Measurements from ENCODE around the gene GCNT1.
"Not testable (repeated sequence)": the region's sequence is repeated elsewhere in the genome, so short reads cannot be mapped to it uniquely, and the experiment has no call there.

GCNT1 gene

DNA sequence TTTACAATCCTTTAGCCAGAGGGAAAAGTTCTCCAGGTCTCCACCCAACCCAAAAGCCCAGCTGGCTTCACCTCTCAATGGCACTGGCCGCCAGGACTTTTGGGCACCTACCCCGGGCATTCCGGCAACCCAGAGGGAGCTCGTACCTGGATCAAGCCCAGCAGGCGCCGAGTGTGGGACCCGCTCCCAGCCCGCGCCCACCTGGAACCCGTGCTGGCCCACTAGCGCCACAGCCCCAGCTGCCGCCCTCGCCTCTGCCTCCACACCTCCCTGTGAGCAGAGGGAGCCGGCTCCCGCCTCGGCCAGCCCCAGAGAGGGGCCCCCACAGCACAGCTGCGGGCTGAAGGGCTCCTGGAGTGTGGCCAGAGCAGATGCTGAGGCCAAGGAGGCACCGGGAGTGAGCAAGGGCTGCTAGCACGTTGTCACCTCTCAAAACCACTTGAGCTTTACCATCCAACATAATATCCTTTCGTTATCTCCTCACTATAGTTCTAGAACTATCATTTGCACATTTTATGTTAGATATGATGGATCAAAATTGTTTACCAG is 69.7 kb downstream of the GCNT1 start:
- no peak for DNase-seq (ENCODE audit: low read depth)
- TF ChIP-seq CTCF (IDR thresholded peaks at IDR 0.05; ENCODE audit: control insufficient read depth, extremely low read depth, insufficient read depth): no peak

DNA sequence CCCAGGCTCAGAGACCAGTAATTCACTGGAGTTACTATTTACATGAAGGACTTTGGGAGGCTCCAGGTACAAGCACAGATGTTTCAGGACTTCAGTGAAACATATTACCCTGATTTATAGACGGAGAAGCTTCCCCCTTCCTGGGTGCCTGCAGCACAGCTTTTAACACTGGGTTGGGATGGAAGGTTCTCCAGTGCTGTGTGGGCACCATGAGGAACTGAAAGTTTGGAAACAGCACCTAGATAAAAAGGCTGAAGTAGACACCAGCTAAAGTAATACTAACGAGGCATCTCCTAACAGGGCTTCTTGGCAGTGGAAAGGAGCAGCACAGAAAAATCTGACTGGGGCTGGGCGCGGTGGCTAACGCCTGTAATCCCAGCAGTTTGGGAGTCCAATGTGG is 70.7 kb downstream of the GCNT1 start:
- no peak for TF ChIP-seq CTCF (IDR thresholded peaks at IDR 0.05; ENCODE audit: control insufficient read depth, extremely low read depth, insufficient read depth)
- DNase-seq (ENCODE audit: low read depth): no peak

More for the DNA sequence above, 69.7 kb downstream of the GCNT1 start:
- no peak overlapping the region for H3K4me3 ChIP-seq (ENCODE audit: low read depth, low read length)

GRCh38 chr9:76530458-76531110 is 71.6 kb downstream of the GCNT1 start:
- TF ChIP-seq CTCF (IDR thresholded peaks at IDR 0.05; ENCODE audit: control insufficient read depth, extremely low read depth, insufficient read depth): no peak
- DNase-seq (ENCODE audit: low read depth): no peak
- H3K4me3 ChIP-seq (ENCODE audit: low read depth, low read length): no peak overlapping the region

More for the DNA sequence above, 70.7 kb downstream of the GCNT1 start:
- no peak overlapping the region for H3K4me3 ChIP-seq (ENCODE audit: low read depth, low read length)

DNA sequence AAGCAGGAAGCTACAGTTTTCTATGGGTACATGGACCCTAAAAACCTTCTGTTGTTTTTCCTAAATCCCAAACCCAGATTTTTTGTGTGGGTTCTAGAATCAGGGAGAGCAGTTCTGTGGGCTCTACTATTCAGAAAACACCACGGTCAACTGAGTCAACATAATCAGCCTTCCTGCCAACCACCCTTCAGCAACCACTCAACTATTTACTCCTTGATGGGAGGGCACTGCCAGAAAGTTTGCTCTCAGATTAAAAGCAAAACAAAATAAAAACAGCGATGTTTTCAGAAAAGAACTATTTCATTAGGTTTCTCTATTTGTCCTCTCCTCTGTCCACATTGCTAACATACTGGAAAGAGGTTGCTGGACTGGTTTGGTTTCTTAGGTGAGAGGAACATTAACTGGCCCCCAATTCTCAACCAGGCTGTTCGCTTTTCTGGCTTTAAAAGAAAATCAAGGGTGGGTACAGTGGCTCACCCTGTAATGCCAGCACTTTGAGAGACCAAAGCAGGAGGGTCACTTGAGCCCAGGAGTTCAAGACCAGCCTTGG is 72.3 kb downstream of the GCNT1 start:
- TF ChIP-seq CTCF (IDR thresholded peaks at IDR 0.05; ENCODE audit: control insufficient read depth, extremely low read depth, insufficient read depth): no peak
- no peak for DNase-seq (ENCODE audit: low read depth)
- no peak overlapping the region for H3K4me3 ChIP-seq (ENCODE audit: low read depth, low read length)

DNA sequence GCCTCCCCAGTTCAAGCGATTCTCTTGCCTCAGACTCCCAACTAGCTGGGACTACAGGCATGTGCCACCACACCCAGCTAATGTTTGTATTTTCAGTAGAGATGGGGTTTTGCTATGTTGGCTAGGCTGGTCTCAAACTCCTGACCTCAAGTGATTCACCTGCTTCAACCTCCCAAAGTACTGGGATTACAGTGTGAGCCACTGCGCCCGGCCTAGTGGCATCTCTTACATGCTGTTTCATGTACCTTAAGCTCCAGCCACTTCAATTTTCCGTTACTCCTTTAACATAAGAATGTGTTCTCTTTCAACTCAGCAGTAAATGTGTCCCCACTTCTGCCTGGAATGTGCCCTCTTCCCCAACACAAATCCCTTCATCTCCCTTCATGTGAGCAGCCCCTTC is 73.9 kb downstream of the GCNT1 start:
- H3K4me3 ChIP-seq (ENCODE audit: low read depth, low read length); DNase-seq (ENCODE audit: low read depth): not testable (repeated sequence)

GRCh38 chr9:76534026-76534425 is 75.0 kb downstream of the GCNT1 start:
- TF ChIP-seq CTCF (IDR thresholded peaks at IDR 0.05; ENCODE audit: control insufficient read depth, extremely low read depth, insufficient read depth): no peak
- no peak for DNase-seq (ENCODE audit: low read depth)
- H3K4me3 ChIP-seq (ENCODE audit: low read depth, low read length): no peak overlapping the region

DNA sequence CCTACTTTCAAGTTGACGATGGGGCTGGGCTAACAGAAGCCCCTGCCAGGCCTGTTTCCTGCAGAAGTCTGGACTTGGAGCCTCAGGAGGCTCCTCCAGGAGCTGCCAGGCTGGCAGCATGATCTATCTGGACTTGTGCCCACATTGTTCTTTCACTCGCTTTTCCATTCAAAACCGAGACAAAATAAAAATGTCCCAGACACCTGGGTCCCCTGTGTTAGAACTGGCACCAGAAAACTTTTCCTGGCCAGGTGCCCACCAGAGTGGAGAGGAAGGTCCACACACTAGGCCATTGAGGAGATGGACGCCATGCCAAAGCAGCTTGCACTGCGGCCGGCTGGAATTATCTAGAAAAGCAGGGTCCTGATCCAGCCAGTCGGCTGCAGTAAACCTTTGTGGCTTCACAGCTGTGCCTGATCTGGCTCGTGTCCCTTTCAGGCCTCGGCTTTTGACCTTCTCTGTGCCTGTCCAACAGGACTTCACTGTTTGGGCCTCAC is 78.2 kb downstream of the GCNT1 start:
- TF ChIP-seq CTCF (IDR thresholded peaks at IDR 0.05; ENCODE audit: control insufficient read depth, extremely low read depth, insufficient read depth): no peak
- DNase-seq (ENCODE audit: low read depth): no peak

More for the DNA sequence above, 78.2 kb downstream of the GCNT1 start:
- no peak overlapping the region for H3K4me3 ChIP-seq (ENCODE audit: low read depth, low read length)

Measured in LNCaP clone FGC (cell line).